Activated CD4-positive, alpha-beta T cell treated with anti-CD3 and anti-CD28 coated beads, Interleukin-2, amount 10 ng/mL, durations not matched to agents 24 days and 14 days (primary cell): Measurements from ENCODE around the gene ADORA1. TPM values are rescaled to one million over a fixed set of nuclear protein-coding genes. Genes with fewer than 3 reads are reported as not detected.

Experiments used
- DNase-seq: peaks from one replicate; pipeline ENCODE4 v3.0.0; 2022
- H3K27ac Mint-ChIP-seq: one replicate; pipeline ENCODE4 v1.8.0; 2022; ENCODE audit warnings: mild to moderate bottlenecking, mixed read lengths
- H3K27me3 Mint-ChIP-seq: one replicate; pipeline ENCODE4 v1.8.0; 2022; ENCODE audit warnings: mixed read lengths
- H3K36me3 Mint-ChIP-seq: one replicate; pipeline ENCODE4 v1.8.0; 2022; ENCODE audit warnings: low read depth, mild to moderate bottlenecking, mixed read lengths
- H3K4me1 Mint-ChIP-seq: one replicate; pipeline ENCODE4 v1.8.0; 2021; ENCODE audit warnings: mixed read lengths
- H3K4me3 Mint-ChIP-seq: one replicate; pipeline ENCODE4 v1.8.0; 2022; ENCODE audit warnings: mild to moderate bottlenecking, moderate library complexity, mixed read lengths
- H3K9me3 Mint-ChIP-seq: one replicate; pipeline ENCODE4 v1.8.0; 2021; ENCODE audit warnings: mixed read lengths
- intact Hi-C: fragments of 100-400 bp; cut with micrococcal nuclease; formaldehyde crosslinking; loops from one replicate; pipeline ENCODE4 v1.15.1; 2023
- total RNA-seq: library from RNA; stranded (reverse); gene quantifications from 2 replicates; pipeline ENCODE4 v1.2.3, GENCODE V29; 2022

The ADORA1 gene
- total RNA-seq, 1 donor from 2014 or later: not detected

- intact Hi-C loops: no loop called here
- H3K4me3 Mint-ChIP-seq: no peak overlapping the region
Measured at GRCh38 chr1:203161703-203162102, 34.2 kb downstream of the ADORA1 start.

DNA sequence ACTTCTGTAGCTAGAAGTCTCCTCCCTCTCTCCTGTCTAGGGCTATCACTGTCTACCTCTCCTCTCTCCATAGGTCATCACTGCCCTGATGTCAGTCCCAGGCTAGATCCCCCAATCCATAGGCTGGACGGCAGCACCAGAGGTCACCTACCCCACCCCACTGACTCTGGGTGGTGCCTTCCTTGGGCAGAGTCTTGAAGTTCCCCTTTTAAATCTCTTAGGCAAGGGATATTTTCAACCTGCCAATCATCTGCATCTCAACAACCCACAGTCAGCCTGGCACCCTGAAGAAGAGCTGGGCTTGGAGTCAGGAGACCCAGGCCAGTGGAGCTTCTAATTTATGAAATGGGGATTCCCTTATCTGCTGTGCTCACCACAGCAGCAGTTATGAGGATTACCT lies 34.9 kb downstream of the ADORA1 start:
- no peak for DNase-seq
- Mint-ChIP-seq H3K36me3 (no peaks in the 10 kb centered on the region), H3K9me3 (no peaks in the 10 kb centered on the region), H3K4me3 (no peak overlapping the region), H3K27me3 (peaks cover 15% of the 10 kb centered on the region), H3K27ac (no peak overlapping the region), H3K4me1 (no peaks in the 10 kb centered on the region)
- intact Hi-C loops: no loop called here

More at GRCh38 chr1:203161703-203162102, 34.2 kb downstream of the ADORA1 start:
- H3K27me3 Mint-ChIP-seq: peaks cover 15% of the 10 kb centered on the region
- no peak for DNase-seq
- H3K36me3 Mint-ChIP-seq: no peaks in the 10 kb centered on the region
- H3K27ac Mint-ChIP-seq: no peak overlapping the region
- no peaks in the 10 kb centered on the region for H3K9me3 Mint-ChIP-seq
- no peaks in the 10 kb centered on the region for H3K4me1 Mint-ChIP-seq

- no peak for DNase-seq
- intact Hi-C loops: no loop called here
- Mint-ChIP-seq H3K36me3 (no peaks in the 10 kb centered on the region), H3K27ac (no peak overlapping the region), H3K4me1 (no peaks in the 10 kb centered on the region), H3K4me3 (no peak overlapping the region), H3K27me3 (peaks cover 11% of the 10 kb centered on the region), H3K9me3 (no peaks in the 10 kb centered on the region)
Measured at GRCh38 chr1:203163891-203164635, 36.5 kb downstream of the ADORA1 start.

- no peak for DNase-seq
- Mint-ChIP-seq H3K27ac (no peak overlapping the region), H3K4me3 (no peak overlapping the region), H3K9me3 (no peaks in the 10 kb centered on the region), H3K27me3 (peaks cover 6% of the 10 kb centered on the region), H3K4me1 (no peaks in the 10 kb centered on the region), H3K36me3 (no peaks in the 10 kb centered on the region)
- intact Hi-C loops: no loop called here
Measured at GRCh38 chr1:203165101-203165799, 37.7 kb downstream of the ADORA1 start.

- Mint-ChIP-seq H3K27ac (no peak overlapping the region), H3K4me1 (no peaks in the 10 kb centered on the region), H3K36me3 (no peaks in the 10 kb centered on the region), H3K27me3 (peaks cover 6% of the 10 kb centered on the region), H3K4me3 (no peak overlapping the region), H3K9me3 (no peaks in the 10 kb centered on the region)
- DNase-seq: no peak
- intact Hi-C loops: no loop called here
Measured at GRCh38 chr1:203165800-203166161, 38.3 kb downstream of the ADORA1 start.

GRCh38 chr1:203166192-203166940 lies 38.8 kb downstream of the ADORA1 start:
- intact Hi-C loops: no loop called here
- H3K36me3 Mint-ChIP-seq: no peaks in the 10 kb centered on the region

DNA sequence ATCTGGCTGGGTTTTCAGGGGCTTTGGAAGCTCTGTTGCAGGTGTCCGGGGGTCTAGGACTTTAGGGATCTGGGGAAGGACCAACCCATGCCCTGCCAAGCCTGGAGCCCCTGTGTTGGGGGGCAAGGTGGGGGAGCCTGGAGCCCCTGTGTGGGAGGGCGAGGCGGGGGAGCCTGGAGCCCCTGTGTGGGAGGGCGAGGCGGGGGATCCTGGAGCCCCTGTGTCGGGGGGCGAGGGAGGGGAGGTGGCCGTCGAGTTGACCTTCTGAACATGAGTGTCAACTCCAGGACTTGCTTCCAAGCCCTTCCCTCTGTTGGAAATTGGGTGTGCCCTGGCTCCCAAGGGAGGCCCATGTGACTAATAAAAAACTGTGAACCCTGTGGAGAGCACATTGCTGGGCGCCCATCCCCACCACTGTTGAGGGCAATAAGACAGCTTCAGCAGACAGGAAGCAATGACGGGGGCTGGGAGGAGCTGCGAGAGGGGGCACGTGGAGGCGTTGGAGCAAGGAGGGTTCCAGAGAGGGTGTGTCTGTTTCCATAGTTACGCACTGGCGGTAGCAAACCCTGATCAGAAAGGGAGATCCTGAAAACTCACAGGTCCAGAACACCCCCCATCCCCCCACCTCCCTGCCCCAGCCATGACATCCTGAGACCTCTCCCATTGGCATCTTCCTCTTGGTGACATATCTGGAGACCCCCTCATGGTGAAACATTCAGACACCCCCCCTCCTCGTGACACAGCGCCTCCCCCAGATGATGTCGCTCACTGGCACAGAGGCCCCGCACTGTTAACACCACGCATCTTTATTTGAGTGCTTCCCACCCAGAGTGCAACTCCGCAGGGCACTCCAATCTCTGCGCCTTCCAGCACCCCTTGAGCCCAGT lies 39.7 kb downstream of the ADORA1 start:
- intact Hi-C loops: no loop called here

More at GRCh38 chr1:203166192-203166940, 38.8 kb downstream of the ADORA1 start:
- no peak overlapping the region for H3K4me3 Mint-ChIP-seq
- no peak for DNase-seq
- H3K27me3 Mint-ChIP-seq: peaks cover 6% of the 10 kb centered on the region
- no peak overlapping the region for H3K27ac Mint-ChIP-seq
- no peaks in the 10 kb centered on the region for H3K9me3 Mint-ChIP-seq
- no peaks in the 10 kb centered on the region for H3K4me1 Mint-ChIP-seq

DNA sequence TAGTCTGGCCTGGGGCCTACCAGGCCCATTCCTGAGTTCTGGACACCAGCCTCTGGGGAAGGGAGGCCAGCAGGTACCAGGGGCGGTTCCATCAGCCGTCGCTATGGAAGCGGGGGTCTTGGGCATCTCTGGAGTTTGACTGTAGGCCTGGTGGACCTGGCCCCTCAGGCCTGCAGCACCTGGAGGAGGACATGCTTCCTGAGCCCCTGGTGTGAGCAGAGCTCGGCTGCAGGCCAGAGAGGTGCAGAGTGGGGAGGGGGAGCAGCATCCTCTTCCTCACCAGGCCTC lies 40.3 kb downstream of the ADORA1 start:
- Mint-ChIP-seq H3K27me3 (peaks cover 6% of the 10 kb centered on the region), H3K4me1 (no peaks in the 10 kb centered on the region), H3K9me3 (no peaks in the 10 kb centered on the region), H3K36me3 (no peaks in the 10 kb centered on the region), H3K27ac (no peak overlapping the region), H3K4me3 (no peak overlapping the region)
- intact Hi-C loops: no loop called here
- DNase-seq: no peak

More for the DNA sequence above, 39.7 kb downstream of the ADORA1 start:
- no peaks in the 10 kb centered on the region for H3K4me1 Mint-ChIP-seq
- H3K36me3 Mint-ChIP-seq: no peaks in the 10 kb centered on the region
- peaks cover 6% of the 10 kb centered on the region for H3K27me3 Mint-ChIP-seq
- DNase-seq: no peak
- H3K4me3 Mint-ChIP-seq: no peak overlapping the region
- no peaks in the 10 kb centered on the region for H3K9me3 Mint-ChIP-seq
- H3K27ac Mint-ChIP-seq: no peak overlapping the region

- no peaks in the 10 kb centered on the region for H3K4me1 Mint-ChIP-seq
- no peak overlapping the region for H3K4me3 Mint-ChIP-seq
- DNase-seq: no peak
- H3K9me3 Mint-ChIP-seq: no peaks in the 10 kb centered on the region
- H3K36me3 Mint-ChIP-seq: no peaks in the 10 kb centered on the region
- H3K27ac Mint-ChIP-seq: no peak overlapping the region
- intact Hi-C loops: no loop called here
- H3K27me3 Mint-ChIP-seq: peaks cover 2% of the 10 kb centered on the region
Measured at GRCh38 chr1:203168256-203168786, 40.8 kb downstream of the ADORA1 start.

DNA sequence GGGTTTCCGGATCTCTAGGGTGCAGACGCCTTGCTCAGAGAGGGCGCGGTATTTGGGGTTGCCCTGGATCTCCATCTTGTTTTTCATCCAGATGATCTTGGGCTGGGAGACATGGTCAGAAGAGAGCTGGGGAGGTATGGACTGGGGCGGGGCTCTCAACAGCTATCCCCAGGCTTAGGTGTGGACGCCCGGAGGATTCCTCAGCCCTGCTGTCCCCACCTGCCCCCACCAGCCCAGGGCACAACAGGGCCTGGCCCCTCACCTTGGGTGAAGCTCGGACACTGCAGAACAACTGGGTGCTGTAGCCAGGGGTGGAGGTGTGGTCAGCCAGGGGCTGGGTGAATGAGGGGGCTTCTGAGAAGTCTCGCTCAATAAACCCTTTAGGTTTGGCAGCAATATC lies 41.5 kb downstream of the ADORA1 start:
- DNase-seq: no peak
- Mint-ChIP-seq H3K27ac (no peak overlapping the region), H3K36me3 (no peaks in the 10 kb centered on the region), H3K27me3 (peaks cover 2% of the 10 kb centered on the region), H3K4me3 (no peak overlapping the region), H3K4me1 (no peaks in the 10 kb centered on the region), H3K9me3 (no peaks in the 10 kb centered on the region)
- intact Hi-C loops: no loop called here

DNA sequence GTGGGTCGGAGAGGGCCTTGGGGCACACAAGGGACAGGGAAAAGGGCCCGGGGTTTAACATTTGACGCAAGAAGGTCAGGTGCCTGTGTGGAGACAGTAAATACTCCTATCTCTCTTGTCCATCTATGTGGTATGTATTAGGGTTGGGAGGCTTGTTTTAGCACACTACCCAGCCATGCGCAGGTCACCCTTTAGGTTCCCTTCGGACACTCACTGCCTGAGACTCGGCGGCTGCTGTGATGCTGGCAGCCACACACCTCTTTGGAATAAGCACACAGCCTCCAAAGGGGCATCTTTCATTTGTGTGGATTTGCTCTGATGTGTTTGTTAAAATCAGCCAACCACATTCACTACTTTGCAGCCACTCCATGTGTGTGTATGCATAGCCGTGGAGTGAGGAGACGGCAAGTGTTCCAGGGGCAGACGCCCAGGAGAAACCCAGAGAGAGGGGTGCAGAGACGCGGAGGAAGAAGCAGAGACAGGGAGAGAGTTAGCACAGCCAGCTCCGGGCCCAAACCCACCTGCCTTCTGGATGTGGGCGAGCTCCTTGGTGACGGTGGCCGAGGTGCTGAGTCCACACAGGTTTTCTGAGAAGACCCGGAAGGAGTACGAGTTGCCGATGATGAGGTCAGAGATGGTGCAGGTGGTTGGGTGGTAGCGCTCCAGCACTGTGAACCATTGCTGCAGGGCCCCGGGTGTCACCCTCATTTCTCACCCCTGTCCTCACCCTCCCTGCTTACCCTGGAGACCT lies 42.4 kb downstream of the ADORA1 start:
- intact Hi-C loops: no loop called here
- Mint-ChIP-seq H3K36me3 (no peaks in the 10 kb centered on the region), H3K4me1 (no peaks in the 10 kb centered on the region), H3K4me3 (no peak overlapping the region), H3K27ac (no peak overlapping the region), H3K9me3 (no peaks in the 10 kb centered on the region), H3K27me3 (no peaks in the 10 kb centered on the region)
- DNase-seq: no peak

DNA sequence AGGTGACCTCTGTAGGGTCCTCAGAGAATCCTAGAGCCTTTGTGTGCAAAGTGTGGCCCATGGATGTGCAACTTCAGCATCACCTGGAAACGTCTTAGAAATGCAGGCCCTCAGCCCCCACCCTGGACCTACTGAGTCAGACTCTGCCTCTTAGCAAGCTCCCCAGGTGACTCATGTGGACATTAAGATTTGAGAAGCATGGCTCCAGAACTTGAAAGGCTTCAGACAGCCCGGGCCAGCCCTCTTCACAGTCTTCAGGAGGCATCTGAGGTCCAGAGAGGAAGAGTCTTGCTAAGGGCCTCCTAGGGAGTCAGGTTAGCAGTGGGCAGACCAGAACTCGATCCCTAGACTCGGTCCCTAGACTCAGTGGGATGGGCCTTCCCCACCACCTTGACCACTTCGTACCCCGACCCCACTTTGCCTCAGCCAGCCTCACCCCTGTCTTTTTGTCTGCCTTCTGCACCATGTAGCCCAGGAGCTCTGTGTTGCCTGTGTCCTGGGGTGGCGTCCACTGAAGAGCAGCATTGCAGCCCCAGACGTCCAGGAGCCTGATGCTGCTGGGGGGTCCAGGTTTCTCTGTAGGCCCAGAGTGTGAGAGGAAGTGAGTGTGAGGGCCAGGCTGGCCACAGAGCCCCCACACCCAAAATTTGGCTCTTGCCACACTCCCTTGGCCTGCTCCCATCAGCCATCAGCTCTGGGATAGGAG lies 43.3 kb downstream of the ADORA1 start:
- Mint-ChIP-seq H3K27me3 (no peaks in the 10 kb centered on the region), H3K27ac (no peak overlapping the region), H3K9me3 (no peaks in the 10 kb centered on the region), H3K4me1 (no peaks in the 10 kb centered on the region), H3K4me3 (no peak overlapping the region), H3K36me3 (no peaks in the 10 kb centered on the region)
- intact Hi-C loops: no loop called here
- DNase-seq: no peak
